ENCODE measurements around the gene CCDC126. TPM values are rescaled to one million over a fixed set of nuclear protein-coding genes. Genes with fewer than 3 reads are reported as not detected.

Gene CCDC126
- total and polyA plus RNA-seq, 4 donors: 6.6 to 14.7 (median 9.7) TPM

Other genes starting within 250 kb of the CCDC126 start
- 1 to 10 TPM in 1 of 2 donors, under 1 TPM in 1; 0.71 to 1.6 TPM for gene IGF2BP3, start 126.9 kb upstream of the CCDC126 start, total RNA-seq
- under 1 TPM in 1 of 2 donors, not detected in 1; 0.08 TPM for gene IGF2BP3, start 126.9 kb upstream of the CCDC126 start, polyA plus RNA-seq
- 10 to 100 TPM; 74.9 to 98.7 TPM for gene TRA2A, start 65.4 kb upstream of the CCDC126 start, total RNA-seq
- 10 to 100 TPM; 36.3 to 56.6 TPM for gene TRA2A, start 65.4 kb upstream of the CCDC126 start, polyA plus RNA-seq
- gene FAM221A, start 82.8 kb downstream of the CCDC126 start, total RNA-seq: 1 to 10 TPM; 8.5 to 8.7 TPM
- 1 to 10 TPM; 1.8 to 9.8 TPM for gene FAM221A, start 82.8 kb downstream of the CCDC126 start, polyA plus RNA-seq
- gene STK31, start 112.8 kb downstream of the CCDC126 start, total RNA-seq: 1 to 10 TPM in 1 of 2 donors, under 1 TPM in 1; 0.94 to 2.2 TPM
- gene STK31, start 112.8 kb downstream of the CCDC126 start, polyA plus RNA-seq: under 1 TPM in 1 of 2 donors, not detected in 1; 0.13 TPM